ENCODE data around the gene DOCK9.
"Not testable (repeated sequence)": the region's sequence is repeated elsewhere in the genome, so short reads cannot be mapped to it uniquely, and the experiment has no call there.

The DOCK9 gene

DNA sequence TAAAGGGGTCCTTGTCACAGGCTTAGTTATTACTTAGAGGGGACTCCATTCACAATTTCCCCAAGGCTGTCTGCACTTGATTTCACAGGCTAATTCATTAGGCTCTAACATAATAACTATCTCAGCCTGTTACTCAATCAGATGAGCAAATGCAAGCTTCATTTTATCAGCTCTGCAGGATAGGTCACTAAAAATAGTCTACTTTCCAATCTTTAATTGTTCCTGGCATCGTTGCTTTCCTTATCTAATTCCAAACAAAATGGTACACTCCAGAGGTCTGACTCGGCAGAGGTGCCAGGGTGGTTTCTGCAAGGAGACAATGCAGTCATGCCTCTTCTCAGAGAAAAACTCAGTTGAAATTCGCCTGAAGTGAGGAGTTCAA lies 155.6 kb downstream of the DOCK9 start:
- DNase-seq (ENCODE audit: low spot score), result no peak

DNA sequence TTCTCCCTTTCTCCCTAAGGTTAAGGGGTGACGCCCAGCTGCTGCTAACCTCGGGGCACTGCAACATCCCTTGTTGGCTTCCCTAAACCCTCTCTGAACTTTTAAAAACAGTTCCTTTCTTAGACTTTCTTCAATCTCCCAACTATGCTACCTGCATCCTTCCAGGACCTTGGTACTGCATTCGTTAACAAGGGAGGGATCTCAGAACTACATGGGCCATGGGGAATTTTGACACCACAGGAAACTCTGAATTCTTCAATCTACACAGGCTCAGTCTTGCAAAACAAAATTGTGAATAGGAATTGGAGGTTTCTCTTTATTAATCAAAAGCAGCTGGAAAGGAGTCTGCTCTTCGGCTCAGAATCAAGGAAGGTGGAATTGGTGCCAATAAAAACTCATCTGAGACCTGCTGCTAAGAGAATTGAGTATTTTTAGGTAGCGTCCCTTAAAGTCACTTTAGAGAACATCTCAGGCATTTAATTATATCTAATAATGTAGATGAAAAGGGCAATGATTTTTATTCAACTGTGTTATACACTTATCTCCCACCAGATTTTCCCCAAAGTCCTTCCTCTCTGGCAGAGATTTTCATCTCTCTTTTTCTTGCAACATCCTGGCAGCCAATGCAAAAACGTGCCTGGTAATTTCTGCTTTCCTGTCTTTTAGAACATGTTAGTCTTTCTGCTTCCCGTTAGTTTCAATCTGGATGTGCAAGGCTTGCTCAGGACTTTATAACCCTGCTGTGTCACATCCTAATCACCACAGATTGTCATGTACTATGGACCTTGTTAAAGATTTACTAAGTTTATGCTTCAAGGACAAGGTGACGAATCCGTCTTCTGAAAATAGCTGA lies 156.3 kb downstream of the DOCK9 start:
- DNase-seq (ENCODE audit: low spot score), result no peak

DNA sequence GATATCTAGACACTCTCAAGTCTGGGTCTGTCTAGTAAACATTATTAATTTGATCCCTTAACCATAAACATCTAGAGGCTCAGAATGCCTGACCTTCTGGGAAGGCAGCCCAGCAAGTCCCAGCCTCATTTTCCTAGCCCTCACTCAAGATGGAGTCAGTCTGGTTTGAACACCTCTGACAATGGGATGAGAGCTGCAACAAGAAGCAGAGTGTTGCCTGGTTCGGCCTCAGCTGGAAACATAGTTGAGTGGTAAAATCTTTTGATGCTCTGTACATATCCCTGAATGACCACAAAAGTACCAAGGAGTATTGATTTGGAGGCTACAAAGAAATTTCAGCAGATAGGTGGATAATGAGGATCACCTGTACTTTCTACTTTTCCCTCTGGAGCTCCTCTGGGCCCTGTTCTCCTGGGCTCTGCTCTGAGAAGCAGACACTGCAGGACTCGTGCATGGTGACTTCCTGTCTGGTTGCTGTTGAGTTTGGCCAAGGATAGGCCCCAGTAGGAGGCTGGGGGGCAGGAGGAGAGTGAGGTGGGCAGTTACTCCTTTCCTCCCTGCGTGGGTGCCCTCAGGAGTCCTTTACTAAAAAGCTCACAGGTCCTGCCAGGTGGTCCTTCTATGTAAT lies 157.0 kb downstream of the DOCK9 start:
- no peak for DNase-seq (ENCODE audit: low spot score)

DNA sequence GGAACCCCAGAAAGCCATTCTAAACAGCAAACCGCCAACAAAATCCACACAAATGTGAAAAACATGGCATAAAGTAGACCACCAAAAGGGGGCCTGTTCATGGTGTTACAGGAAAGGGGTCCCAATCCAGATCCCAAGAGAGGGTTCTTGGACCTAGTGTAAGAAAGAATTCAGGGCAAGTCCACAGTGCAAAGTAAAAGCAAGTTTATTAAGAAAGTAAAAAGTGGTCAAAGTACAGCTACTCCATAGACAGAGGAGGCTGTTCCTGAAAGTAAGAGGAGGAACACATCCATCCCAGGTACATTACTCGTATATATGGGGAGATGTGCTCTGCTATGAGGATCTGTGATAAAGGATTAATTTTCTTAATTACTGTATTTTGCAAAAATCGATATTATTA lies 157.6 kb downstream of the DOCK9 start:
- DNase-seq (ENCODE audit: low spot score), result no peak

DNA sequence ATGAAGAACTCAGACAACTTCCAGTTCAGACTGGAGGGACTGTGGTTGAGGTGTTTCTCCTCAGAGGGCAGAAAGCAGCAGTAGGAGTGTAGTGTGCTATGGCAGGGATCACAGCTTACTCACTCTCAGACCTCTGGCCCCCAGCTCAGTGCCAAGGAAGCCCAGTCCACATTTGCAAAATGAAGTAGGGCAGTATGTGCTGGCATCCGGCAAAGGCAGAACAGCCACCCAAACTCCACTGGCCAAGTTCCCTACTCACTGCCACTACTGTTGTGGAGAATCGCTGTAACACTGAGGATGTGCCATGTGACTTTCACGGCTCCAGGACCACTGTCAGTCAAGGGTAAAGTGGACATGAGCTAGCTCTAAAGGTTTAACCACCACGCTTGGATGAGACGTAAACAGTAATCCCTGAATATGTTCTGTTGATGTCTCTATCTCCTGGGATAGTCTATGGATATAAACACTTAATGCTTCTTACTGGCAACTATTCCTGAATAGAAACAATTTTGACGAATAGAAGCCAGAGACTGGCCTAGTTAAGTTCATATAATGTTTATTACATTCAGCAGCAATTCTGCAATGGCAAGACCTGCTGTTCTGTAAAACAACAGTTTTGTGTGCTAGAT lies 158.4 kb downstream of the DOCK9 start:
- DNase-seq (ENCODE audit: low spot score), result no peak

DNA sequence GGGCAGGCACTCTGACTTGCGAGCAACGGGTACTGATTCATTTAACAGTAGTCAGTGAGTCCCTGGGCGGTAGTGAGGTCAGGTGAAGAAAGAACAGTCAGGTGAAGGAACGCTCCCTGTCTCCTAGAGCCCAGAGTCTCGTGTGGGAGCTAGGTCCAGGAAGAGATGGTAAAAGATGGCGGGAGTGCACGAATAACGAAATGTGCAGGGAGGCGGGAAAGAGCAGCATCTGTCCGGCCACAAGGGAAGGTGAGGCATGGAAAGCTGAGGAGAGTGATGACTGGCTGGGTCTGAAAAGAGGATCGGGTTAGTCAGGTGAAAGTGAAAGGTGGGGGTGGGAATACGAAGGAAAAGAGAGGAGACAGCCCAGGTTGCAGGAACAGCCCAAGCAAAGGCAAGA lies 161.5 kb downstream of the DOCK9 start:
- DNase-seq (ENCODE audit: low spot score), result no peak

DNA sequence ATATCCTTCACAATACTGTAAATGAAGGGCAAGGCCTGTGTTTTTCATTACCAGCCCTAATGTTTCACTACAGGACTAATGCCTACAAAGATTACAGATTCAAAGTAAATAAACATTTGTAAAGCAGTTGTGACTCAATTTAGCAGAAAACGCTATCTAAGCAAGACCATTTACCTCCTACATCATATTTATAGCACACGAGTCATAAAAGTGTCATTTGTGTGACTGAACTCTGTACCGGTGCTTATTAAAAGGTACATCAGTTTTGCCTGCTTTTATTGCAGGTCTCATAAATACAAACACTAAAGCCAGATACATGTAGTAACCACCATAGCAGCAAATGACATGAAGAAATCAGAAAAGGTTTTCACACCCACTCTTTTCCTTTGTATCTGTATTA lies 163.9 kb downstream of the DOCK9 start:
- no peak for DNase-seq (ENCODE audit: low spot score)

DNA sequence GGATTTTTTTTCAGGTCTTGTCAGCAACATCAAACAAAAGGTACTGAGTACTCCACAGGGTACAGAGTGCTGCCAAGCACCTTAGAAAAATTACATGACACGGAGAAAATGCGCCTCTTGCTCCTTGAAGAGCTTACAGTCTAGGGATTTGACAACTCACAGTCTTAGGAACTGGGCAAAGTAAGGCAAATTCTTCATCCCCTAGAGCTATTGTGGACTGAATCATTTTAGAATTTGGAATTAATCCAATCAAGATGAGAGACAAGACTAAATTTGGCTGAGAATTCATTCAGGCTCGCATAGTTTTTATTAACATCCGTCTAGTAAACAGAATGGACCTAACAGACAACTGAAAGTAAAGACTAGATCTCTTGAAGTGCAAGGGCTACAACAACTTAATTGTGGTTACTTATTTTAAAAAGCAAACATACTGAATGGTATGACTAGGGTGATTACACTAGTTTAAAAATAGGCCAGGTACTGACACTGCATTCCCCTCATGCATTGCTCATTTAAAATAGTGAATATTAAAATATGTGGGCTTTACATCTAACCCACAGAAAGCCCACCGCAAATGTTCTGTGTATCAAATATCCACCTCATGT lies 165.6 kb downstream of the DOCK9 start:
- DNase-seq (ENCODE audit: low spot score), result not testable (repeated sequence)

DNA sequence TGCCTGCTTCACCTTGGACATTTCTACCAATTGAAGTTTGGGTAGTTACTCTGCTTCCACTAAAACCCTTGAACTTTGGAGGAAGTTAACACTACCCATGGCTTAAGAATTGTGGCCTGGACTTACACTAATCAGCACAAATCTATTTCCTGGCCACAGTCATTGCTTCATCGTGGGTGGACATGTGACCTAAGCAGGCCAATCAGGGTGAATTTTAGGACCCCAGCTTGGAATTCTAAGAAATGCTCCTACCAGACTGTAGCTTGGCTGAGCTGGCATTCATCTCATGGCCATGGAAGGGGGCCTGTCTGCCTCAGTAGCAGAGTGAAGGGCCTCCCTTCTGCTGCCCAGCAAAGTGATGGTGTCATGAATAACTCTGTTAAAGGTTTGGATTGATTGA lies 167.1 kb downstream of the DOCK9 start:
- DNase-seq (ENCODE audit: low spot score), result no peak

DNA sequence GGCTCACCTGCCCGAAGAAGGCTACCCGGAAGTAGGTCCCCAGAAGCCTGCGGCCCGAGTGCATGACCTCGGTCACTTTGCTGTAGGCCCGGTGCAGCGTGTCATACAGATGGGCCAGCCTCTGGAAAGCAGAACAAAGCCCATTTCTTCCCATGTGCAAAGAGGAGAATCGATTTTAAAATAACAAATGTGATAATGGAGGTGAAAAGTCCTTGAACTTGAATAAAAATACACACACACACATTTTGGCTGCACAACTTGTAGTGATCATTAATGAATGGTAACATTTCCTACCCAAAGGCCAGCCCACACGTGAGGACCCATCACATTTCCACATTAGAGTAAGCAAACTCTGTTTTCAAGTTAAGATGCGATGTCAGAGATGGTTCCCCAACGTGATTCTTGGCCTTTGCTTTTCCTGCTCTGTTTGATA lies 168.5 kb downstream of the DOCK9 start:
- no peak for DNase-seq (ENCODE audit: low spot score)

DNA sequence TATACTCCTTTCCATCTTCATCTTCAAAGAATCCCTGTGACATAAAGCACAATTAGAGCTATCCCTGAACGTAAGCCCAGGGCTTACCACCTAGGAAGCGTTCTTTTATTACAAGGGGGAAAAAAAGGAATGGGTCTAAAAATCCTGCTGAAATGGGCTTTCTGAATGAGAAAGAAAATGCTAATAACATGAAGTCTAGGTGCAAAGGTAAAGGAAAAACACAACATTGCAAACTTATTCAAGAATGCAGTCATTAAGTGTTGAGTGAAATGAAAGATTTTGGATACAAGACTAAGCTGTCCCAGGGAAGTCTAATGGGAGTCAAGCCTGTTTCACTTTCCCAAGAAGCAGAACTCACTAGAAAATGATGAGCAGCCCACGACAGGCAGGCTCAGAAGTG lies 170.1 kb downstream of the DOCK9 start:
- no peak for DNase-seq (ENCODE audit: low spot score)

DNA sequence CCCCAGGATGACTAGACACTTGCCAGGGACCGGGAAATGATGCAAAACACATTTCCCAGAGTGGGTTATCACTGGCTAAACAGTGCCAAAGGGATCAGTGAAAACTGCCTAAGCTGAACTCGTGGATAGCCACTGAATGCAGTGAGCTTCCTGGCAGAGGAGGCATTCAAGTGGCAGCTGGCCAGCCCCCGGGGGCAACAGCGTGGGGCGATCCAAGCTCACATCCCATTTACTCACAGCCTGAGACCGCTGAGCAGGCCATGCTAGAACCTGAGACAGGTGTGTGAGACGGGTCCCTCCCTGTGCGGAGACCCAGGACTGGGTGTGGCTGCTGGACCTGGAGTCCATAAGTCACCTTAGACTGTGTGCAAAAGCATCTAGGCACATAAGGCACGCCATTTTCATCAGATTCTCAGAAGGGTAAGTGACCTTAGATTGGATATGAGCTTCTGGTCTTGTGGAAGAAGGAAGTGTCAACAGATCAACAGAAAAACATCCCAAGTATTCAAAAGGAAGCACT lies 173.5 kb downstream of the DOCK9 start:
- DNase-seq (ENCODE audit: low spot score), result no peak

DNA sequence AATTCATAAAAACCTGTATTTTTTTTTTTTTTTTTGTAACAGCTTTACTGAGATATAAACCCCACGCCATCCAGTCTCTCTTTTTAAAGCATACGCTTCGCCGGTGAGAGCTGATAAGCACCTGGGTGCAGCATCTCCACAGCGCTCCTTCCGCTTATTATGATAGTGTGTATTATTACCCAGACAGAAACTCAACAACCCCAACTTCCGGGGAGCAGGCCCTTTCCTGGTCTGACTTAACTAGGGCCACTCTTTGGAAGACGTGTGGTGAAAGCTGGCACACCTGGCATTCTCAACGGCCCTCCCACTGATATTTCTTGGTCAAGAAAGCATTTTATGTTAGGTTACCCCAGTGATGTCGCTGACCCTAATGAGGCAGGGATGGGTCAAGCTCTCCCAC lies 173.9 kb downstream of the DOCK9 start:
- no peak for DNase-seq (ENCODE audit: low spot score)

DNA sequence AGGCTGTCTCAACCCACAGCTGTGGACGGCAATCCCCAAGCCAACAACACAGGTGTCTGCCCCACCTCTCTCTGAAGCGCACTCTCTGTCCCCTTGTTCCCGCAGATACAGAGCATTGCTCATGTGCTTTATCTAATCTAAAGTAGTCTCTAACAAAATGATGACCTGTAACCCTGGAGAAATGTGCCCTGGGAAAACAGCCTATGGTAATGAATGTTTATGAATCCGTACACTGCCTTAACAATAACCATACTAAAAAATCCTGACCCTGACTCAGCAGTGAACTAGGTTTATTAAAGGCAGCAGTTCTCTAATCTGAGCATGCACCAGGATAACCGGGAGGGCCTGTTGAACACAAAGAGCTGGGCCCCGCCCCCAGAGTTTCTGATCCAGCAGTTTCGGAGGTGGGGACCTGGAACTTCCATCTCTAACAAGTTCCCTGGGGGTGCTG lies 174.7 kb downstream of the DOCK9 start:
- DNase-seq (ENCODE audit: low spot score), result no peak

DNA sequence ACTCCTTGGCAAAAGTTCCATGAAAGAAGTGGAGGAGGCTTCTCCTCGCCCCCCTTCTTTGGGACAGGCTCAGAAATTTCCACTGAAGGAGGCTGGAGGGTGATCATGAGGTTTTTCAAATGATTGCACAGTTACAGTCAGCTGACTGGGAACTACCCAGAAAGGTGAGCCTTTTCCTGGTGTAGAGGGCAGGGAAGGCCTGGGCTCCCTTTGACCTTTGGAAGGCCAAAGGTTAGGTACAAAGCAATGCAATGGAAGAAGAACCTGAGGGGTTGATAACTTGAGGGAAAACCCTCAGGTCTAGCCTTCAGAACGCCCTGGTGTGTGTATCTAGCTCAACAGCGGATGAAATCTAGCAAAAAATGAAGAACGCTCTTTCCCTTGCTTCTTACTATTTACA lies 175.3 kb downstream of the DOCK9 start:
- DNase-seq (ENCODE audit: low spot score), result no peak

DNA sequence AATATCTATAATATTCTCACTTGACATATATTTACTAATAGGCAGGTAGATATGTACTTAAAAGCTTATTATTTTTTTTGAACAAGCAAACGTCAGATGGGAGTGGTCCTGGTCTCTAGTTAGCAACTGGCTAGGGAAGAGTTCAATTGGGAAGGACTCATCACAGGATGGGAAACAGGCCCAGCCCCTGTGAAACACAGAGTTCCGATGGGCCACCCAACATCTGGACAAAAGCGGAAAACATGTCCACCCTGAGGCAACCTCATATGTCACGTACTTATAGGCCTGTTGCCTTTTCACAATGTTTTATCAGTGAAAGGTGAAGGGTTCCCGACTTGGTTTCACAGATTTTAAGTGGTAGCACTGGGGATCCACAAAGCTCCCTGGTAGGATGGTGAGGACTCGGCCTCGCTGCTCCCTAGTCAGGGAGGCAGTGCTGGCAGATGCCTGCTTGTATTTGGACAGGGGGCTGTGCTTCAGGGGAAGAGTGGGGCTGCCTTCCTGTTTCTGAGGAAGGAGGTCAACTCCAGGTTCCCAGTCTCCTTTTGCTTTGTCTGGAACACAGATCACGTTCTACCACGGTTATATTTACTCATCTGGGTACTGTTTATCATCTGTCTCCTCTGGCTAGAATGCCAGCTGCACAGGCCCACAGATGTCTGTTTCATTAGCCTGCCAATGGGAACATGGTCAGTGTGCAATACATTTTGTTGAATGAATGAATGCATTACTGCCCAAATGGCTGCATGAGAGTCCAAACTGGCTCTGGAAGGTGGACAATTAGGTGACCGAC lies 176.0 kb downstream of the DOCK9 start:
- DNase-seq (ENCODE audit: low spot score), result no peak

DNA sequence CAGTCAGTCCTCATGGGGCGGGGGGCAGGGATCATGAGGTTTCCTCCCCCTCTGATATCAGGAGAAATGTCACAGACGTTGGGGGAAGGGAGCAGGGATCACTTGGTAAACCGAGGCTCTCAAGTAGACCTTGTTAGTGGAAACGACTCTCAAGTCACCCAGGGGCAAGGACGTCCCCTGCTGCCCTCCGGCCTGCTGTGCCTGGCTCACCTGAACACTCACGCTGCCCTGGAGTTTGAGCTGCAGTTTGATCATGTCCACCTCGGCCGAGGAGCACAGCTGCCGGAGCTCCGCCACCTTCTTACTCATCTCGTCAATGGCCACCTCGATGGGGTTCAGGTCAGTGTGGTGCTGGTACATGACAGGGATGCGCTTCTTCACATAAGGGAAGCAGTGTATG lies 177.8 kb downstream of the DOCK9 start:
- DNase-seq (ENCODE audit: low spot score), result no peak

DNA sequence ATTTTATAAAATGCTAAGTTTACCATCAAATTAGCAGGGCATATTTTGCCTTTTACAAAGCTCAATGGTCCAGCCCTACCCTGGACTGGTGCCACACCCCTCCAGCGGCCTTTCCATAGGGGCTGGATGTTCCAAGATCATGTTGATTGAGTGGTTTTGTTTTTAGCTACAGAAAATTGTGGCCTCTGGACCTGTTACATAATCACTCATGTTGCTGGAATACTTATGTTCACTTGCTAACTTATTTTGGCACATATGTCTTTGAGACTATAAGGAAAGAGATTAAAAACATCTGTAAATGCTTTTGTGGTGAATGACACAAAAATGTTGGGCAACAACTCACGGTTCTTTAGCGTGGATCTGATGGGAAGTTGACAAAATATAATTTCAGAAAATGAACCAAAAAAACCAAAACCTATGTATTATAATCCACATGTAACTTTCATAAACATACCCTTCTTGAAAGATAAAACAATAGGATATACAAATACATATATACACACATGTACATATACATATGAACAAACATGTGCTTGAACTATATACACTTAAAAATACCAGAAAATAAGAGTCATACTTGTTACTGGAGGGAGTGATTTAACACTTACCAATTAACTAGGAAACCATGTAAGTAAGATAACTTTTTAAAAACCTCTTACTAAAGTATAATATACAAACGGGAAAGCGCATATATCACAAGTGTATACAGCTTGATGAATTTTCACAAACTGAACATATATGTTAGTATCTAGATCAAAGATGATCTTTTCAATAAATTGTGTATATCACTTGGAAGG lies 178.8 kb downstream of the DOCK9 start:
- DNase-seq (ENCODE audit: low spot score), result no peak

DNA sequence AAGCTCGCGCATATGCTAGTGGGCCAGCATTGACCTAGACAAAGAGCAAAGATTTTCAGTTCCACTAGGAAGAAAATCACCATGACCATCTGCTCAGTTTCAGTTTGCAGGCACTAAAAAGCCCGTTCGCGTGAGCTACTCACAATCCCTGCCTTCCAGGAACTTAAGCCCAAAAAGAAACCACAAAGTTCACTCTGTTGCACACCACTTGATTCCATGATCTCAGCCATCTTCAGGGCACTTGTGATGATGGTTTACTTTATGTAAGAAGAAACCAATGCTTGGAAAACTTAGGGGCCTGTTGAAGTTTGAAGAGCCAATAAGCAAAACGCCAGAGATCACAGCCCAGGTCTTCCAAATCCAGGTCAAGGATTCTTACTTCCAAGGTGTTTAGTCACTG lies 180.4 kb downstream of the DOCK9 start:
- DNase-seq (ENCODE audit: low spot score), result no peak

DNA sequence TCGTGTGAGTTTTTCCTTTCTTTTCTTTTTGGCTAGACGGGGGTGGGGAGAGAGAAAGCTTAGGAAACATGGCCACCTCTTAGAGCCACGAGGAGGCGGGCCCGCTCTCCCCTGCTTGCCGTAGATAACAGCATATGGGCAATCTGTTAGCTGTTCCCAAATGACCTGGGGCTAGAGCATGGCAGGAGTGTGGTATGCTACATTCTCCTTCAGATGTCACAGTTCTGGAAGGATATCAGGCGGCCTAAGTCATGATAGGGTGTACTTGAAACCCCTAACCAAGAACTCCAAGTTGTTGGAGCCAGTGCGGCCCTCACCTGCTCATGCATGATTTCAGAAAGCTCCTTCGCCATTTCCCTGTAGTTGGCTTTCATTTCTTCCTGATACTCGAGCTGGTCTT lies 181.1 kb downstream of the DOCK9 start:
- DNase-seq (ENCODE audit: low spot score), result no peak

DNA sequence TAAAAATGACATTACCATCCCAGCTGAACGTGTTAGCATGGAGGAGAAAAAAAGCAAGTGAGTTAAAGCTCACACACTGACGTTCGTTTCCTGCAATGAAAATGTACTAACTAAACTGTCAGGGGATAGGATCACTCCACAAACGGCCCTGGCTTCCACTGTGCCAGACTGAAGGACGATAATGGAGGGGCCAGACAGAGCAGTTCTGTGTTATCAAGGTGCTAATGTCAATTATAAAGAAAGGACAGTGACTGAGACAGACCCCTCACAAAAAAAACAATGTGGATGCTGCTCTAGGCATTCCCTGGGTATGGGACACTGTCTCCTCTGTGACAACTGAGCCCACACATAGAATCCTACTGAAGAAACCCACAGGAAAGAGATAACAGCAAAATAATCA lies 181.7 kb downstream of the DOCK9 start:
- no peak for DNase-seq (ENCODE audit: low spot score)

Measured in AG08396 (cell line).